Measurements from ENCODE around the gene WDR91. TPM values are rescaled to one million over a fixed set of nuclear protein-coding genes. Genes with fewer than 3 reads are reported as not detected.
"Not testable (repeated sequence)": the region's sequence is repeated elsewhere in the genome, so short reads cannot be mapped to it uniquely, and the experiment has no call there.

WDR91 gene
- total and polyA plus RNA-seq, 4 donors = 11.3 to 47.8 (median 21.5) TPM

DNA sequence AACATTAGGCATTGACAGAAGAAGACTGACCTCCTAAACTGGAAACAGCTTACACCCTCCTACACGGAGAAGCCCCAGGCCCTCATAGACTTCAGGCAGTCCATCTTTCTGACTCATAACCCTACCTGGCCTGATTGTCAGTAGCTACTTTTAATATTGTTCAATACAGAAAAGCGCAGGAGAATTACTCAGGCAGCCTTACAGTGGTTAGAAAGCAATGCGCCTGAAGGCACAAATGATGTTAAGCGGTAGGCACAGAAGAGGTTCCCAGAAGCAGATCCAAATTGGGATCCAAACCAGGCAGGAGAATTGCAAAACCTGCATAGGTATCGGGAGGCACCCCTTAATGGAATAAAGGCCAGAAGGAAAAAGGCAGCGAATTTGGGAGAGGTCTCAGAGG is 35.4 kb downstream of the WDR91 start:
- no peak overlapping the region for H3K9ac ChIP-seq (ENCODE audit: insufficient read depth in 1 of 2, low read length in 2 of 2)
- peaks cover 3 to 16% (median 8%) of the 10 kb centered on the region in 4 donors for H3K36me3 ChIP-seq (ENCODE audit: control insufficient read depth in 4 of 4, insufficient read depth in 4 of 4, low read length in 4 of 4)
- H3K27me3 ChIP-seq (ENCODE audit: control insufficient read depth in 3 of 3, insufficient read depth in 3 of 3, low read length in 2 of 3) = no peaks in the 10 kb centered on the region
- H3K4me1 ChIP-seq (ENCODE audit: control insufficient read depth in 5 of 5, insufficient read depth in 5 of 5, low read length in 5 of 5) = peaks cover 0 to 5% (median 0%) of the 10 kb centered on the region in 5 donors
- DNase-seq (no peak), ATAC-seq (ENCODE audit: insufficient read depth, low FRiP score) (no peak)
- no peak overlapping the region for H3K27ac ChIP-seq (ENCODE audit: low read depth in 1 of 2, low read length in 1 of 2)
- TF ChIP-seq, protein P1, sequence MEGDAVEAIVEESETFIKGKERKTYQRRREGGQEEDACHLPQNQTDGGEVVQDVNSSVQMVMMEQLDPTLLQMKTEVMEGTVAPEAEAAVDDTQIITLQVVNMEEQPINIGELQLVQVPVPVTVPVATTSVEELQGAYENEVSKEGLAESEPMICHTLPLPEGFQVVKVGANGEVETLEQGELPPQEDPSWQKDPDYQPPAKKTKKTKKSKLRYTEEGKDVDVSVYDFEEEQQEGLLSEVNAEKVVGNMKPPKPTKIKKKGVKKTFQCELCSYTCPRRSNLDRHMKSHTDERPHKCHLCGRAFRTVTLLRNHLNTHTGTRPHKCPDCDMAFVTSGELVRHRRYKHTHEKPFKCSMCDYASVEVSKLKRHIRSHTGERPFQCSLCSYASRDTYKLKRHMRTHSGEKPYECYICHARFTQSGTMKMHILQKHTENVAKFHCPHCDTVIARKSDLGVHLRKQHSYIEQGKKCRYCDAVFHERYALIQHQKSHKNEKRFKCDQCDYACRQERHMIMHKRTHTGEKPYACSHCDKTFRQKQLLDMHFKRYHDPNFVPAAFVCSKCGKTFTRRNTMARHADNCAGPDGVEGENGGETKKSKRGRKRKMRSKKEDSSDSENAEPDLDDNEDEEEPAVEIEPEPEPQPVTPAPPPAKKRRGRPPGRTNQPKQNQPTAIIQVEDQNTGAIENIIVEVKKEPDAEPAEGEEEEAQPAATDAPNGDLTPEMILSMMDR (IDR thresholded peaks at IDR 0.05; ENCODE audit: control extremely low read depth, extremely low read depth) = no peak
- H3K4me3 ChIP-seq = no peak overlapping the region
- H3K9me3 ChIP-seq (ENCODE audit: control insufficient read depth in 4 of 4, insufficient read depth in 3 of 4, low read length in 3 of 4) = peaks cover 1 to 8% (median 3%) of the 10 kb centered on the region in 4 donors
- 95 to 97% methylated on average over 6 of the region's 6 CpGs for WGBS, 2 donors

DNA sequence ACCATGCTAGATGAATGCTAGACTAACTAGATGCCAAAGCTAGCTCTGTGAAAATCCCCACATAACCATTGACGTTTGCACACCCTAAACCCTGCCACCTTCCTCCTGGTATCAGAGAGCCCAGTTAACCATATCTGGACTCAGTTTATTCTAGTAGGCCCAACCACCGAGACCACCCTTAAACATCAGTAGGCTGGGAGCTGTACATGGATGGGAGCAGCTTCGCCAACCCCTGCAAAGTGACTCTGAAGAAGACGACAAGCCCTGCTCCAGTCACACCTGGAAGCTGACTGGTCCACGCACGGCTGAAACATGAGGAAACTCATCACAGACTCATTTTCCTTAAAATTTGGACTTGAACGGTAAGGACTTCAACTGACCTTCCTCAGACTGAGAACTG is 36.4 kb downstream of the WDR91 start:
- no peak for DNase-seq
- H3K27ac ChIP-seq (ENCODE audit: low read depth in 1 of 2, low read length in 1 of 2) = no peak overlapping the region

DNA sequence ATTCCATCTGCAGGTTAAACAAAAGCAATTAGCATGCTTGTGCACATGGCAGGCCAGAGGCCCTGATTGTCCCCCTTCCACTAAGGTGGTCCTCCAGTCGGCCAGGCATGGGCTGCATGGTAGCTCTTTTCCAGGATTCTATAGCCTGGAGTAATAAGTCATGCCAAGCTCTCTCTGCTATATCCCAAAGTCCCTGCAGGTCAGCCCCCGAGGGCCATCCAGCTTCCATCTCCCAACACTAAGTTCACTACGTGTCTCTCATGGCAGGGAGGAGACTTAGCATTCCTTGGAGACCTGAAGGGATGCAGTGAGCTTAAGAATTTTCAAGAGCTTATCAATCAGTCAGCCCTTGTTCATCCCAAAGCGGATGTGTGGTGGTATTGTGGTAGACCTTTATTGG is 37.4 kb downstream of the WDR91 start:
- 86 to 91% methylated on average over 4 of the region's 4 CpGs for WGBS, 2 donors

More for the DNA sequence above, 36.4 kb downstream of the WDR91 start:
- Histone ChIP-seq H3K27me3 (ENCODE audit: control insufficient read depth in 3 of 3, insufficient read depth in 3 of 3, low read length in 2 of 3) (no peaks in the 10 kb centered on the region), H3K4me1 (ENCODE audit: control insufficient read depth in 5 of 5, insufficient read depth in 5 of 5, low read length in 5 of 5) (peaks cover 0 to 7% (median 0%) of the 10 kb centered on the region in 5 donors), H3K36me3 (ENCODE audit: control insufficient read depth in 4 of 4, insufficient read depth in 4 of 4, low read length in 4 of 4) (peaks cover 0 to 13% (median 6%) of the 10 kb centered on the region in 4 donors), H3K9me3 (ENCODE audit: control insufficient read depth in 4 of 4, insufficient read depth in 3 of 4, low read length in 3 of 4) (peaks cover 0 to under 1% (median 0%) of the 10 kb centered on the region in 4 donors), H3K4me3 (no peak overlapping the region), H3K9ac (ENCODE audit: insufficient read depth in 1 of 2, low read length in 2 of 2) (no peak overlapping the region)
- ATAC-seq (ENCODE audit: insufficient read depth, low FRiP score) = no peak
- TF ChIP-seq, protein P1 (IDR thresholded peaks at IDR 0.05; ENCODE audit: control extremely low read depth, extremely low read depth) = no peak
- WGBS, 2 donors = 96% methylated on average over 7 of the region's 7 CpGs

DNA sequence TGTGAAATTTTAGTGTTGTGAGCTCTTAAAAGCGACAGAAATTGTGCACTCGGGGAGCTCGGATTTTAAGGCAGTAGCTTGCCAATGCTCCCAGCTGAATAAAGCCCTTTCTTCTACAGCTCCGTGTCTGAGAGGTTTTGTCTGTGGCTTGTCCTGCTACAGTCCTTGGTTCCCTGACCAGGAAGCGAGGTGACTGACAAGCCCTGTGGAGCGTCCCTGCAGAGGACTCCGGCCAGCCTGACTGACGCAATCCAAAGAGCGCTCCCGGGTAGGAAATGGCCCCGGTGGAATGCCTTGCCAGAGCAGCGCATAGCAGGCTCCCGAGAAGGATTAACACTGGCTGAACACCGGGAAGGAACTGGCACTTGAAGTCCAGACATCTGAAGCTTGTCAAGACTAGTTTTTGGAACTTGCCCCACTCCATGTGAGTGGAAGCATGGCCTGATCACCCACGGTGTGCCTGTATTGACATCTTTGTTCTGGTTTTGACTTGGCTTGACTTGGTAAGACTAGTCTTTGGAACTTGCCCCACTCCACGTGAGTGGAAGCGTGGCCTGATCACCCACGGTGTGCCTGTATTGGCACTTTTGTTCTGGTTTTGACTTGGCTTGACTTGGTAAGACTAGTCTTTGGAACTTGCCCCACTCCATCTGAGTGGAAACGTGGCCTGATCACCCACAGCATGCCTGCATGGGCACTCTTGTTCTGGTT is 39.6 kb downstream of the WDR91 start:
- peaks cover 0 to 24% (median 7%) of the 10 kb centered on the region in 5 donors for H3K4me1 ChIP-seq (ENCODE audit: control insufficient read depth in 5 of 5, insufficient read depth in 5 of 5, low read length in 5 of 5)
- H3K27me3 ChIP-seq (ENCODE audit: control insufficient read depth in 3 of 3, insufficient read depth in 3 of 3, low read length in 2 of 3); H3K9me3 ChIP-seq (ENCODE audit: control insufficient read depth in 4 of 4, insufficient read depth in 3 of 4, low read length in 3 of 4); H3K4me3 ChIP-seq; H3K9ac ChIP-seq (ENCODE audit: insufficient read depth in 1 of 2, low read length in 2 of 2); ATAC-seq (ENCODE audit: insufficient read depth, low FRiP score): not testable (repeated sequence)
- H3K36me3 ChIP-seq (ENCODE audit: control insufficient read depth in 4 of 4, insufficient read depth in 4 of 4, low read length in 4 of 4) = peaks cover 4 to 21% (median 19%) of the 10 kb centered on the region in 4 donors
- peak in 1 of 3 donors; percentile 41 for DNase-seq
- peak overlapping the region; percentile 43 to 78 for H3K27ac ChIP-seq (ENCODE audit: low read depth in 1 of 2, low read length in 1 of 2)
- 61 to 70% methylated on average over 19 of the region's 19 CpGs for WGBS, 2 donors

More for the DNA sequence above, 37.4 kb downstream of the WDR91 start:
- not testable (repeated sequence) for ATAC-seq (ENCODE audit: insufficient read depth, low FRiP score); H3K9me3 ChIP-seq (ENCODE audit: control insufficient read depth in 4 of 4, insufficient read depth in 3 of 4, low read length in 3 of 4); H3K36me3 ChIP-seq (ENCODE audit: control insufficient read depth in 4 of 4, insufficient read depth in 4 of 4, low read length in 4 of 4); H3K9ac ChIP-seq (ENCODE audit: insufficient read depth in 1 of 2, low read length in 2 of 2); H3K4me3 ChIP-seq; H3K27me3 ChIP-seq (ENCODE audit: control insufficient read depth in 3 of 3, insufficient read depth in 3 of 3, low read length in 2 of 3); DNase-seq; H3K27ac ChIP-seq (ENCODE audit: low read depth in 1 of 2, low read length in 1 of 2)
- H3K4me1 ChIP-seq (ENCODE audit: control insufficient read depth in 5 of 5, insufficient read depth in 5 of 5, low read length in 5 of 5) = peaks cover 0 to 18% (median 3%) of the 10 kb centered on the region in 5 donors

DNA sequence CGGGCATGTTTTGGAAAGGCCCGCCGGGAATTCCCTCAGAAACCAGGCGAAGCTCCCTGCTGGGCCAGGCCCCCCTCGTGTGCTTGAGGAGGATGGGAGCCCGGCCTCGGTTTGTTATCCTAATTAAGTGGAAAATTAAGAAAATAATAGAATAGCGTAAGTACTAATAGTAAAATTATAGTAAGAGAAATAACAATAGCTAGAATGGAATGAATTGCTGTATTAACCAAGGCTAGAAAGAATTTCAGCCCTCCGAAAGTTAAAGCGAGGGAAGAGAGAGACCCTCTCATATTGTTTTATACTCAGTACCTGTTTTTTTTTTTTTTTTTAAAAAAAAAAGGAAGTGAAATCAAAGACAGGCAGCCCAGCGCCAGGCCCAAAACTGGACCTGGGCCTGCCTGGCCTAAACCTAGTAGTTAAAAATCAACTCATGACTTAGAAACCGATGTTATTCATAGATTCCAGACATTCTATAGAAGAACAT is 40.3 kb downstream of the WDR91 start:
- Histone ChIP-seq H3K36me3 (ENCODE audit: control insufficient read depth in 4 of 4, insufficient read depth in 4 of 4, low read length in 4 of 4) (peaks cover 4 to 23% (median 20%) of the 10 kb centered on the region in 4 donors), H3K4me1 (ENCODE audit: control insufficient read depth in 5 of 5, insufficient read depth in 5 of 5, low read length in 5 of 5) (peaks cover 0 to 29% (median 7%) of the 10 kb centered on the region in 5 donors), H3K4me3 (peak overlapping the region; percentile 97), H3K27ac (ENCODE audit: low read depth in 1 of 2, low read length in 1 of 2) (peak overlapping the region; percentile 97 to 99), H3K9ac (ENCODE audit: insufficient read depth in 1 of 2, low read length in 2 of 2) (peak overlapping the region in 1 of 2 donors; percentile 65)
- not testable (repeated sequence) for H3K9me3 ChIP-seq (ENCODE audit: control insufficient read depth in 4 of 4, insufficient read depth in 3 of 4, low read length in 3 of 4); DNase-seq; ATAC-seq (ENCODE audit: insufficient read depth, low FRiP score); H3K27me3 ChIP-seq (ENCODE audit: control insufficient read depth in 3 of 3, insufficient read depth in 3 of 3, low read length in 2 of 3)
- WGBS, 2 donors = 14 to 19% methylated on average over 12 of the region's 12 CpGs

All from lung (tissue), 12 donors.